HG03196 (cell line): ENCODE measurements around the gene PELI1.

Experiments used
- ATAC-seq: cut with Tn5 transposase; IDR thresholded peaks from one replicate; pipeline ENCODE4 v1.9.1; 2021; ENCODE audit not compliant: unreplicated experiment

Gene PELI1, protein sequence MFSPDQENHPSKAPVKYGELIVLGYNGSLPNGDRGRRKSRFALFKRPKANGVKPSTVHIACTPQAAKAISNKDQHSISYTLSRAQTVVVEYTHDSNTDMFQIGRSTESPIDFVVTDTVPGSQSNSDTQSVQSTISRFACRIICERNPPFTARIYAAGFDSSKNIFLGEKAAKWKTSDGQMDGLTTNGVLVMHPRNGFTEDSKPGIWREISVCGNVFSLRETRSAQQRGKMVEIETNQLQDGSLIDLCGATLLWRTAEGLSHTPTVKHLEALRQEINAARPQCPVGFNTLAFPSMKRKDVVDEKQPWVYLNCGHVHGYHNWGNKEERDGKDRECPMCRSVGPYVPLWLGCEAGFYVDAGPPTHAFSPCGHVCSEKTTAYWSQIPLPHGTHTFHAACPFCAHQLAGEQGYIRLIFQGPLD

DNA sequence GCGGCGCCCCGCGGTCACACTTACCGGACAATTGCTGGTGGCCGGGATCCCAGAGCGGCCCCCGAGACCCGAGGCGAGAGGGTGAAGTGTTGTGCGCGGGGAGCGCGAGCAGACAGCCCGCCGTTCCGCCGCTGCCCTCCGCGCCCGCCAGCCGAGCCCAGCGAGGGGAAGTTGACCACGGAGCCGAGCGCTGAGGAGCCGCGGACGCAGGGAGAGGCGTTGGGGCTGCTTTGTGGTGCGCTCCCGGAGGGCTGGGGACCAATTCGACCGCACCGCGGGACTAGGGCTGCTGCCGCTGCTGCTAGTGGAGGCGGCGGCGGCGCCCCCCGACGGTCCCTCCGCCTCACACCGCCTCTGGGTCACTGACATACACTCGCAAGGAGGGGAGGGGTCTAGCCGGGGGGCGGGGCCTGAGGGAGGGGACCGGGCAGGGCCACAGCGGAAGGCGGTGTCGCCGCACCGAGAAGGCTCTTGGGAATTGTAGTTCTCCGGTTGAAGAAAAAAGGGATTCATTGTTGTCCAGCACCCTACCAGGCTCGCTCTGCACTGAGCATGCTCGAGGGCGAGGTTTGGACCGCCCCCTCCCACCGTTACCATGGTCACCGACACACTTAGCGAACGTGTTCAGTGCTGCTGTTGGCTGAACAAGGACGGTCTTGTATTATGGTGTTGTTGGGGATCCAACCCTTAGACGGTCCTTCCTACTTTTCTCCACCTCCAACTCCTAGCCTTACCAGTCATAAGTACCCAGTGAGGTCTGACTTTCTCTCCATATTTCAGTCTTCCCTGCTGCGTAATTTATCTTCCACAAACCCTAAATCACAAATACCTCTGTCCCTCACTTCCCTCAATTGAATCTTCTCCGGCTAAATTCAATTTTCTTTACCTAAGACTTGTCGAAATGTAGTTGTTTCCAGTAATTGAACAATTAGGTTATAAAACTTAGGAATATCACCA, at the start of gene PELI1:
Gene PELI1, minus strand, starts transcription at position 364 of the 957 bp plus-strand sequence. CDS start 36,110 bp downstream, outside the sequence.
- ATAC-seq: peak; percentile 80

- no peak for ATAC-seq
Observed at GRCh38 chr2:64193491-64193890, 49.3 kb upstream of the PELI1 start.

GRCh38 chr2:64192664-64193105, 48.5 kb upstream of the PELI1 start:
- ATAC-seq: no peak

DNA sequence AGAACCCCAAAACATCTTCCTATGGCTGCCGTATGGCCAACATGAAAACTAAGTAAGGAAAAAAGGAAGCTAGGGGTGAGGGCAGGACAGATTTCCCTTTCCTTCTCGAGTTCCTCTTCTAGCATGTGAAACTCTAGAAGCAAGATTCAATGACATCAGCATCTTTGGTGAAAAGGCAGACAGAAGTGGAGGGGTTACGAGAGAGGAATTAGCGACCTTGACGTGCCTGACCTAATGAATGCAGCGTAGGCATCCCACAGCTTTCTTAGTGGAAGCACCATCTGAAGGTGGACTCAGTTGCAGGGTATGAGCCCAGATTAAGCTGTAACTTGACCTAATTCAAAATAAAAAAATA, 47.9 kb upstream of the PELI1 start:
- no peak for ATAC-seq

- ATAC-seq: no peak
Observed at GRCh38 chr2:64189586-64189985, 45.4 kb upstream of the PELI1 start.

- ATAC-seq: no peak
Observed at GRCh38 chr2:64189167-64189566, 44.9 kb upstream of the PELI1 start.

GRCh38 chr2:64186699-64187605, 42.7 kb upstream of the PELI1 start:
- ATAC-seq: no peak

- ATAC-seq: peak; percentile 79
Observed at GRCh38 chr2:64179582-64180321, 35.5 kb upstream of the PELI1 start.

DNA sequence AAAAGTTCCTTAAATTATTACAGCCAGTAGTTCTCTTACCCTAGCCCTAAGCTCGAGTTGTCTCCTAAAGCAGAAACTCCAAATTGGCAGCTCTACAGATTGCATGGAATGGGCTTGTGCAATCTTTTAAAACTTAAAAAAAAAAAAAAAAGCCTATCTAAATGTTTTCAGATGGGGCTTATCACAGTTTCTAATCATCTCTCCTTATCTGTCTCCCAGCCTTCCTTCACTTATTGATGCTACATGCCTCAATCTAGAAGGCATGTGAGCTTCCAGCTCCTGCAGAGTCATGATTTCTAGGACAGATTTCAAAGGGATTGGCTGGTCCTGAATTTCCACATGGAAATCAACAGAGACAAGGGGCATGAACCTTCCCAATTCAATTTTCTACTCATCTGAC, 33.1 kb upstream of the PELI1 start:
- ATAC-seq: no peak

- no peak for ATAC-seq
Observed at GRCh38 chr2:64175419-64176197, 31.4 kb upstream of the PELI1 start.

DNA sequence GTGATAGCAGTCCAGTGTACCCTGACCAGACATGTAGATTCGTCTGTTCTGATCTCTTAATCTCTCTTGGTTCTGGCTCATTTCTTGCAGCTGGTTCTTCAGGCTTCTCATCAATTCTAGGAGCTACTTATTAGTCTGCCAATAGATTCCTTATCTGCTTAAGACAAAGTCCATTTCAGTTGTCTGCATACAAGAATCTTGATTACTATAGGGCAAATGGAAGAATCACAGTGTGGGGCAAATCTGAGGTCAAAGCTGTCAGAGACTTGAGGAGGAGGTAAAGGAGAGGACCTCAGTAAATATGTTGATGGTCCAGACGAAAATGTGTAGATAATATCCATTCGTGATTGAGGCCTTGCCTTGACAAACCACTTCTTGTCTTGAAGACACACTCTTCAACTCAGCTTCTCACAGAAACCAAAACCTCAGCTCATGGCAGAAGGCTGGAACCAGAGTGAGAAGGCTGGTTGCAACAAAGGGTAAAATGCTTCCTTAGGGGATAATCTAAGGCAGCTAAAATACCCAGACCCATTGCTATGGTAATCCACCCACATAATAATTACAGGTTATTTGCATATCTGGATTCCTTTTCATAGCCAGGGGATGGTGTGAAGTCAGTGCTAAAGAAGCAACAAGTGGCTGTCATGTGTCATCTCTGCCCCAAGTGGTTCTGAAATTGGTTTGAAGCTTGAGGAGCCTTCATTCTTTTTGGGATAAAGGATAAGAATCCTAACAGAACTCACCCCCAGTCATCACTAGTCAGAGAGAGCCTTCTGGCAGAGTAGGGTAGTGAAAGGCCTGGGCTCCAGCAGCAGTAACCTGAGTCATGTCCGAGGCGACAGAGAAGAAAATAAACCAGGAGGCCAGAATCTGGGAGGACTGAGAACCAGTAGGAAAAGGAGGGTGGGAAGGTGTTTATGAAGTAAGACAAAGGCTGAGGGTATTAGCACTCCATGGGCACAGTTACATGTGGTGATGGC, 29.2 kb upstream of the PELI1 start:
- no peak for ATAC-seq

DNA sequence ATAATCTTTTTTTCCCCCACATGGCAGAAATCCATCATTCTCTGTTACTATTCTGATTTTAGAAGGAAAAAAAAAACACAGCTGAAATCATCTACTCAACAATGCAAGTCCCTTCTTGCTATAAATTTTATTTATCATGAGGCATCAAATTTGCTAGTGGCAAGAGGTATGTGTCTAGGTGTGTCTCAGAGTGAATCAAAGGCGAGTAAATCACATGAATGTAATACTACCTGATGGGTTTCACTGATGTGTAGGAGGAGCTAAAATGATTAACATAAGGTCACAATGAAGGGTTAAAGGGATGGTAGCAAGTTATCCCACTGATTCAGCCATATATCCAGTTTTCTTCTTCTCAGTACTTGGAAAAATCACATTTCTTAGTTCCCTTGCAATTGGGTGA, 24.5 kb upstream of the PELI1 start:
- no peak for ATAC-seq

GRCh38 chr2:64168201-64168600, 24.0 kb upstream of the PELI1 start:
- no peak for ATAC-seq

- ATAC-seq: no peak
Observed at GRCh38 chr2:64166637-64167420, 22.6 kb upstream of the PELI1 start.

DNA sequence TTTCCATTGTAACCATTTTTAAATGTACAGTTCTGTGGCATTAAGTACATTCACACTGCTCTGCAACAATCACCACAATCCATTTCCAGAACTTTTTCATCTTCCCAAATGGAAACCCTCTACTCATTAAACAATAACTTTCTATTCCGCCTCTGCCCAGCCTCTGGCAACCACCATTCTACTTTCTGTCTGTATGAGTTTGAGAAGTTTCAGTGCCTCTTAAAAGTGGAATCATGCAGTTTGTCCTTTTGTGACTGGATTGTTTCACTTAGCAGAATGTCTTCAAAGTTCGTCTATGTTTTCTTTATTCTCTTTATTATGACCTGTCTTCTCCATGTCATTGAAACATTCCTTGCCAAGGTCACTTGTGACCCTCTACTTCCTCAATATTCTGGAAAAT, 22.0 kb upstream of the PELI1 start:
- no peak for ATAC-seq

GRCh38 chr2:64165706-64166105, 21.5 kb upstream of the PELI1 start:
- no peak for ATAC-seq

GRCh38 chr2:64164629-64165028, 20.4 kb upstream of the PELI1 start:
- no peak for ATAC-seq
